LHCN-M2 (cell line): ENCODE measurements around the gene CMBL. TPM values are rescaled to one million over a fixed set of nuclear protein-coding genes. Genes with fewer than 3 reads are reported as not detected.
"Not testable (repeated sequence)": the region's sequence is repeated elsewhere in the genome, so short reads cannot be mapped to it uniquely, and the experiment has no call there.

Experiments
- DNase-seq: peaks from one replicate; pipeline ENCODE4 v3.0.0-alpha.2; 2012; ENCODE audit warnings: low read depth
- total RNA-seq: library from RNA; depleted of rRNA; stranded (reverse); fragments of >200 nt; gene quantifications from 2 replicates; pipeline ENCODE4 v1.2.3, GENCODE V29; 2014

The CMBL gene
- total RNA-seq, 1 experiment from 2014 or later: 4.0 TPM

DNA sequence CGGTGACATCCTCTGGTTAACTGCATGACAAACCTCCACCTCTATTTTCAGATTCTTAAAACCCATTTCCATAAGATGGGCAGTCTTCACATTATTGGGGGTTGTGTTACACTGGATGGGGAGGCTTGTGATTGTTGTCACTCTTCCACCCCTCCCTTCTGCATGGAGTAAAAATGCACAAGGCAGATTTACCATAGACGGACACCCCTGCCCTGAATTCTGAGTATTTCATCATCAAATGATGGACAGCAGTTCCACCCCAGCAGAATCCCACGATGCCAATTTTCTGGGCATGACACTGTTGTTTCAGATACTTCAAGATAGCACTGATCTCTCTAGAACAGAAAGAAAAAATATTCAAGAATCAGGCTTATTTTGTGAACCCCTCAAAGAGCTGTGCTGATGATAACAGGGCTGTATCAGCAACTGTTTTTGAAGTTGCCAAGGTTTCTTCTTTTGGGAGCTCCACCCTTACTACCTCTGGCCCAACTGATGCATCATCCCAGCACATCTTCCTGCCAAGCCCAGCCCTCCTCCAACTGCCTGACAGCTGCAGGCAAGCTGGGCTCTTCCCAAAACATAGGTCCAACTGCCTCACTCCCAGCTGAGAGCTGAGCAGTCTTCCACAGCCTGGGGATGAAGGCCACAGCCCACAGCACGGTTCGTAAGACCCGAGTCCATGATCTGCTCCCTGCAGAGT is 21.4 kb downstream of the CMBL start:
- DNase-seq: peak; percentile 60

- peak; percentile 64 for DNase-seq
Measured at GRCh38 chr5:10285362-10285761, 22.3 kb downstream of the CMBL start.

GRCh38 chr5:10283927-10284635 is 23.6 kb downstream of the CMBL start:
- DNase-seq: peak; percentile 67

GRCh38 chr5:10279925-10280720 is 27.6 kb downstream of the CMBL start:
- no peak for DNase-seq

DNA sequence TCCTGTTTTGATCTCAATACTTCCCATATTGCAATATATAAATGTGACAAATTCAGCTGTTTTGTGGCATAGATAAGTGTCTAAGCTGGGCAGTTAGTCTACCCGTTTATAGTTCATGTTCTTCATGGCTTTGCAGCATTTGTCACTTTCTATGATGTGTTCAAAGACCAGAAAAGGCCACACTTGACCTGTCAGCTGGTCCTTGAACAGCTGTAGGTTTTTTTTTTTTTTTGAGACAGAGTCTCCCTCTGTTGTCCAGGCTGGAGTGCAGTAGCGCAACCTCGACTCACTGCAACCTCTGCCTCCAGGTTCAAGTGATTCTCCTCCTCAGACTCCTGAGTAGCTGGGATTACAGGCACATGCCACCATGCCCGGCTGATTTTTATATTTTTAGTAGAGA is 28.4 kb downstream of the CMBL start:
- no peak for DNase-seq

GRCh38 chr5:10278658-10279279 is 28.9 kb downstream of the CMBL start:
- DNase-seq: no peak

DNA sequence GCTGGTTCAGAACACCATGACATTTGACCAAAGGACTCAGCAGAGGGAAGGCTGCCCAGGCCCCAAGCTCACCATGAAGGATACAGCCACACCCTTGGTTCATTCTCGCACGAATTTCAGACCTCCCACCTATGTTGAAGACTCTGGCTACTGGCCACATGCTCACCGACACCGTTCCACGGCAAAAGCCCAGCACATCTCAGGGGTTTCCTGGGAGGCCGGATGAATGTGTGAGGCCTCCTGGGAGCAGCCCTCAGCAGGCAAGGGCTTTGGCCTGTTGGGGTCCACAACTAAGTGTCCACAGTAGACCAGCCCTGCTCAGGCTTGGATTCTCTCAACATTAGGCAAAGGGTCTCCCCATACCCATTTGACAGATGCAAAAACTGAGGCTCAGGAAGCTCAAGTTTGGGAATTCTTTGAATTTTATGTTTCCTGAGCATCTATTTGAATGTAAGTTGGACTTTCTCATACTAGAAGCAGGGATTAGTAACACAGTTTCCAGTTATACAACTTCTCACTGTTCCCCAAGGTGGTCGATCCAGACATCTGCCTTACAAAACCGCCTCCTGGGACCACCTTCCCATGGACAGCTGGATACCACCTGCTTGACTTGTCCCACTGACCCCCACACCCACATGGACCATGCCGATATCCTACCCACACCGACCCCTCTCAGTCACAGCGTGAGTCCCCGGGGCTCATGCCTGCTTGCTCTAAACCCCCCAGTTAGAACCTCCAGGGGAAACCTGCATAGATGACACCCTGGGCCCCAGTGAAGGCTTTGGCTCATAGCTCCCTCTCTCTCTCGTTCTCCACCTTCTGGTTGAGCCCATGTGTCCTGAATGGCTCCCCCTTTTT is 29.7 kb downstream of the CMBL start:
- no peak for DNase-seq

DNA sequence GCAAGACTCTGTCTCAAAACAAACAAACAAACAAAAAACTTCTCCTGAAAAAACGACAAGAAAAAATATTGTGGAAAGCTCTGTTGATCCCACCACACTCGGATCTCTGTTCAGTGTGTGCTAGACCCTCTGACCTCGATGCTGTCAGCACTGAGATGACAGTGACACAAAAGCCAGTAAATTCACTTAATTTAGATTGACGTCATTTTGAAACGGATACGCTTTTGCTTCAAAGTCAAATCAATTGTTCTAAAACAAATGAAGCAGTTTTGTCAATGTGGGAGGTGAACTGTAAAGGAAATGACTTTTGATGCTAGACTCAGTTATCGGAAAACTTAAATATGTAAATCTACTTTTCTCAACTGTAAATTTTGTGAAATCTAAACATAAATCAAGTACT is 31.0 kb downstream of the CMBL start:
- no peak for DNase-seq

DNA sequence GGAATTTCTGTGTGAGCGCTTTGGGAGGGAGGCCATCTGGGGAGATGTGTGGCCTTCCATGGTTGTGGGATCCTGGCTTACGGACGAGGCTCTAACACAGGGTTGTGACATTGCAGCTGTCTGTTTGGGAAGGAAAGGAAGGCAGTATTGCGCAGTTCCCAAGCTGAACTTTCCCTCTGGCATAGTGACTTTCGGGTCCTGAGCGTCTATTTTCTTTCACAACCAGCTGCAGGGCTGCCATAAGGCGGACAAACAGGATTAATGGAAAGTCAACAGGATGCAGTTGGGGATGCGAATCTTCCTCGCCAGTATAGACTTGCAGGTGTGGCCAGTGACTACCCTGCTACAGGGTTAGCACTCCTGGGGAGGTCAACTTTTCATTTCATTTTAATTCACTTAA is 31.7 kb downstream of the CMBL start:
- DNase-seq: no peak

DNA sequence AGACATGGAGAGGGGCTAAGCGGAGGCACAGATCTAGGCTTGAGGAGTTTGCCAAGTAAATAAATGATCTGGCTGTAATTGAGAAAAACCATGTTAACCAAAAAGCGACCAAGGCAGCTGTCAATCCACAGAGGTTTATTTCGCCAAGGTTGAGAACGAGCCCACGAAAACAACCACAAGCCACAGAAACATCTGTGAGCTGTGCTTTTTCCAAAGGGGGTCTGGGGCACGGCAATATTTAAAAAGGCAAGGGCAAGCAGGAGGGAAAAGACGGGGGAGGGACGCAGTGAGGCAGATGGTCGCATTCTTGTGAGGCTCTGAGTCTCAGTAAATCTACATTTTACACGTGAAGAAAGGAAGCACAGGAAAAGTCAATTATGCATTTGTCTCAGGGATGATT is 32.2 kb downstream of the CMBL start:
- no peak for DNase-seq

GRCh38 chr5:10272875-10273209 is 34.9 kb downstream of the CMBL start:
- DNase-seq: not testable (repeated sequence)

- DNase-seq: no peak
Measured at GRCh38 chr5:10272053-10272874, 35.4 kb downstream of the CMBL start.

DNA sequence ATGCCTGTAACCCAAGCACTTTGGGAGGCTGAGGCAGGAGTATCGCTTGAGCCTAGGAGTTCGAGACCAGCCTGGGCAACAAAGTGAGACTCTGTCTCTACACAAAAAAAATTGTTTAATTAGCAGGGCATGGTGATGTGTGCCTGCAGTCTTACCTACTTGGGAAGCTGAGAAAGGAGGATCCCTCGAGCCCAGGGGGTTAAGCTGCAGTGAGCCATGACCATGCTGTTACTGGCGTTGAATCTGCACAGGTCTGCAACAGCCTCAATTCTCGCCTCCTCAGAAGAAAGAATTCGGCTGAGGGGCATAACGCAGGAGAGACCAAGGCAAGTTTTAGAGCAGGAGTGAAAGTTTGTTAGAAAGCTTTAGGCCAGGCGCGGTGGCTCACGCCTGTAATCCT is 39.6 kb downstream of the CMBL start:
- no peak for DNase-seq

GRCh38 chr5:10266839-10267238 is 40.9 kb downstream of the CMBL start:
- no peak for DNase-seq

DNA sequence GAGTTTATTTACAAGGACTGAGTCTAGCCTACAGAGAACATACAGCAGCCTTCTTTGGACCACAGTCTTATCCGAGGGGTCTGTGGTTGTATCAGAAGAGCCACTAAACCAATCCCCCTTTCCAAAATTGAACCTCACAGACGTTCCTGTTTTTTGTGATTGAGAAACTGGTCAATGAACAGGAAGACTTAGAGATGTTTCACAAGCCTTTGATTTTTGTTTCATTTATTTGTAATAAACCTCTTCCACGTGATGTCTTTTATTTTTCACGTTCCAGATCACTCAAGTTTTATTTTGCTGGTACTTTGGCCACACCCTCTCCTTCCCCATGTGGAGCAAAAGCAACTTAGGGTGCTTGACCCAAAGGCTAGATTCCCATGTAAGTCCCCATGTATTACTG is 41.6 kb downstream of the CMBL start:
- DNase-seq: no peak

- no peak for DNase-seq
Measured at GRCh38 chr5:10265245-10266109, 42.2 kb downstream of the CMBL start.

- DNase-seq: no peak
Measured at GRCh38 chr5:10264604-10265003, 43.1 kb downstream of the CMBL start.

DNA sequence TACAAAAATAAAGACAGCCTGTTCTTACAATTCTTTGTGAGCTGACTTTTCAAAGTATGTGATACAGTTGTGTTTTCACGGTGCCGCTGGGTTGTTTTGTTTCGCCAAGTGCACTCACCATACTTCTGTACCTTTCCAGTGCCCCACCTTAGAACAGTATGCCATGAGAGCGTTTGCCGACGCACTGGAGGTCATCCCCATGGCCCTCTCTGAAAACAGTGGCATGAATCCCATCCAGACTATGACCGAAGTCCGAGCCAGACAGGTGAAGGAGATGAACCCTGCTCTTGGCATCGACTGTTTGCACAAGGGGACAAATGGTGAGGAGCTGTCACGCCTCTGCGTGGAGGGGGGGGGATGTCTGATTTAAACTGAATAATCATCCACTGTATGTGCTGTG is 44.7 kb downstream of the CMBL start:
- no peak for DNase-seq

DNA sequence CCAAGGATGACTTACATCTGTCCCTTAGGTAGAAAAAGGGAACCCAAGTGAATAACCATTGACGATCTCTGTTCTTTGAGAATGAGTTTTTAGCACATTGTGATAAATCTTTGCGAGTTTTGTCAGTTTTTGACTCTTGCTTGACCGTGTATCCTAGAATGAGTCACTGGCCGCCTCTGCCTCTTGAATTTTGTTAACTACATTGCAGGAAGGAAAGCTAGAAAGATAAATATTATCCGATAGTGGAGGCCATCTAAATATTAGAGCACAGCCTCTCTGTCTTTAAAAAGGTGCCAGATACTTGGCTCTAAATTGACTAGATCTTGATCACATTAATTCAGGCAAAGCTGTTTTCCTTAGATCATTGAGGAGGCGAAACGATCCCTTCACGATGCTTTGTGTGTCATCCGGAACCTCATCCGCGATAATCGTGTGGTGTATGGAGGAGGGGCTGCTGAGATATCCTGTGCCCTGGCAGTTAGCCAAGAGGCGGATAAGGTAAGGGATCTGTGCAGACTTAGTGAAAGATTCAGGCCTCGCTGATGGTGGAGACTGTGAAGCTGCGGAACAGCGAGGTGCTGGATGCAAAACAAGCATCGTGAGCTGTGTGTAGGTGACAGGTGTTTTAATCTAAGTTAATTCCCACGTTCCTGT is 45.5 kb downstream of the CMBL start:
- no peak for DNase-seq
